GM18520 (cell line): ENCODE measurements around the gene NECTIN4.

Source experiments
- ATAC-seq: cut with Tn5 transposase; IDR thresholded peaks from one replicate; pipeline ENCODE4 v1.9.1; 2021; ENCODE audit not compliant: unreplicated experiment

The NECTIN4 gene

GRCh38 chr1:161113915-161114314 lies 24.6 kb upstream of the NECTIN4 start:
- no peak for ATAC-seq

DNA sequence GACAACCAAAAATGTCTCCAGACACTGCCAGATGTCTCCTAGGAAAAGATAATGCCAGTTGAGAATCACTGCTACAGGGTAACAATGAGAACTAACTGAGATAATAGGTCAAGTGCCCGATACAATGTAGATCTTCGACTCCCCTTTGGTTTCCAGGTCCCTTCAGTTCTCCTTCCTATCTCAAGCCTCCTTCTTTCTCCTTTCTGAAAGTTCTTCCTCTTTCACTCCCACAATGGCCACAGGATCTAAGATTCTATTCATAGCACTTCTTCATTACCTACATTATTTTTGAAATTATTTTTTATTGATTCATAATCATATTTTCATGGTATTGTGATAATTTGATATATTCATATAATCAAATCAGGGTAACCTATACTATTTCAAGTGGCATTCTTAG lies 22.2 kb upstream of the NECTIN4 start:
- no peak for ATAC-seq

DNA sequence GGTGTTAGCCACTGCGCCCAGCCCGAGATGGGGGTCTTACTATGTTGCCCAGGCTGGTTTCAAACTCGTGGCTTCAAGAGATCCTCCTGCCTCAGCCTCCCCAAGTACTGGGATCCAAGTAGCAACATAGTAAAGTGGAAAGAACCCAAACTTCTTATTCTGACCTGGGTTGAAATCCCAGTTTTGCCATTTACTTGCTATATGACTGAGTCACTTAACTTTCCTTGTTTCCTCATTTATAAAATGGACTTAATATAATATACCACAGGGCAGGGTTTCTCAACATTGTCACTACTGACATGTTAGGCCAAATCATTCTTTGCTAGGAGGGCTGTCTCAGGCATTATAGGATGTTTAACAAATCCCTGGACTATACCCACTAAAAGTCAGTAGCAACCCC lies 21.8 kb upstream of the NECTIN4 start:
- no peak for ATAC-seq

- no peak for ATAC-seq
These were observed 17.1 kb upstream of the NECTIN4 start for GRCh38 chr1:161106431-161106830.

DNA sequence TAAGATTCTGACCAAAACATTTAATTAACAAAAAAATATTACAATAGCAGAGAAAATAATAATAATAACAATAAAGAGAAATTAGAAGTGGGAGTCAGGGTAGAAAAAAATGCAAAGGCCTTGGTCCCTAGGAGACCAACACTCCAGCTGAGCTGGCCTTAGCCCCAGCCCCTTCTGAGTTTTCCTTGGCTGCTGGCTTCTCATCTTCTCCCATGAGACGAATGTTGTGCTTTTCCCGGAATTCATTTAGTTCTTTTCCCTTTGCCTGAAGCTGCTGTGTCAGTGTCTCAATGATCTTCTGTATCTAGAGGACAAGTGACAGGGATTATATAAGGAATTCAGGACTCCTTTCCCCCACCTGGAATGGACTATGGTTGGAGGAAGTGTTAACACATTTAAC lies 11.2 kb upstream of the NECTIN4 start:
- ATAC-seq, result no peak

DNA sequence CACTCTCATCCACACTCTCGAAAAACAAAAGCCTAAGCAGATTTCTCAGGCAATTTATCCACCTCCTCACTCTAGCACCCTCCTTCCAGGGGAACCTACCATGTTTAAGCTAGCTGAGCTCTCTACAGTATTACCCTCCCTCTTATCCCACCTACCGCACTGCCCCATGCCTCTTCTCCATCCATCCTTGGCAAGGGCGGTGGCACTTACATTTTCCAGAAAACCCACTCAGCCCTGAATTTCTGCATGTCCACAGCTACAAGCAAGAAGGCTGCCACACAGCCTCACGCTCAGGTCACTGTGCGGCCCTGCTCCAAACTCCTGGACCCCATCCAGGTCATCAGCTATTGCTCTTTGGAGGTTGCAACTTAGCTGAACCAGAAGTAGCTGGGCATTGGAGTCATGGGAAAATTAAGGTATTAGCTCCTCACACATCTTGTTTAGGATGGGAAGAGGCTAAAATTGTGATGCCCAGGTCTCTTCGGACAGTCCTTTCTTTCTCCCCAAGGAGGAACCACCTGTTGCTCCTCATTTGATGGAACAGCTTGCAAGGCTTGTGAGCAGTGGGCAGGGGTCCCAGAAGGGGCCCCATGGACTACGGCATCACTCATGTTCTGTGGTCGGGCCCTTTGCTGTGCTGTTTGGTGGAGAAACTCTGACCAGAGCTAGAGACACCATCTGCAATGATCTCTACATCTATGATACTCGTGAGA lies 9.9 kb upstream of the NECTIN4 start:
- ATAC-seq, result no peak

DNA sequence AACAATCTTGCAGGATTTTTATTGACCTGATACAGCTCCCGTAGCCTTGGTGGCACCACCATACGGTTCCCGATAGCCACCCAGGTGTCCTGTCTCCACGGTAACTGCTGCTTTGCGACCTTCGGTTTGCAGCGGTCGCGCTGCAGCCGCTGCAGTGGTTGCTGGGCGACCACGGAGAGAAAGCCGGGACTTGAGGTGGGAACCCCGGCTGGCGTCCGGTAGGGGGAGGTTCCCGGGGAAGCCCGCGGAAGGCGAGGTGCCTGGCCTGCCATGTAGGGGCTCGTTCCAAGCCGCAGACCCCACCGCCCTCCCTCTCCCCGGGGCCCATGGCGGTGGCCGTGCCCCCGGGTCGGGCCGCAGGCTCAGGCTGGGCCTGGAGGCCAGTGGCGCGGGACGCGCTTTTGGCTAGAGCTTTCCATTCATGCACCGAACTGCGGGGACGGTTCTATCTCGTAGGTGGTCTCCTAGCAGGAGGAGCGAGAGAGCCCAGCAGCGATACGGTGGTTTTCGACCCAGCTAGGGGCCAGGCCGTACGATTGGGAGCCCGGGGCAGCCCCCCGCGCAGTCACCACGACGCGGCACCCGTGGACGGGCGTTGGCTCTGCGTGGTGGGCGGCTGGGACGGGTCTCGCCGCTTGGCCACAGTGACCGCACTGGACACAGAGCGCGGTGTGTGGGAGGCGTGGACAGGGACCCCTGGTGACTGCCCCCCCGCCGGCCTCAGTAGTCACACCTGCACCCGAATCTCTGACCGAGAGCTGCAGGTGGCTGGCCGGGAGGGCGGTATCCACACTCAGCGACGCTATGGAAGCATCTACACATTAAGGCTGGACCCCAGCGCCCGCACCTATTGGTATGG lies 9.1 kb upstream of the NECTIN4 start, which contains the start of gene KLHDC9:
KLHDC9 (plus strand) TSS at position 152 of the 859 bp plus-strand sequence; CDS start at position 327, 175 bp downstream.
- ATAC-seq, result peak; percentile 78

DNA sequence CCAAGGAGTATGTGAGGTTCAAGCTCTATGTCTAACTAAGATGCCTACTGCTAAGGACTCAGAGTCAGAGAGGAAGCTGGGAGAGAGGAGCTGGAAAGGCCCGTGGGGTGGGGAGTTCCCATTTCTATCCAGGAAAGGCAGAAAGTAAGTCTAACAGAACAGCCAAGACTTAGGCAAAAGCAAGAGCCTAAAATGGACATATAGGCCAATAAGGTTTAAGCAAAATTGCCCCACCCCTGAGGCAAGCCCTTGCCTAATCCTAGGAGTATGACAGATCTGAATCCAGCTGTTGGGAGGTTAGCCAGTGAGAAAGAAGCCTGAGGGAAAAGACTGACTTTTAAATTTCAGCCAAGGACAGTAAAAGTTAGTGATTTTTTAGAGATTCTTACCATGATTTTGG lies 7.2 kb upstream of the NECTIN4 start:
- no peak for ATAC-seq

GRCh38 chr1:161096015-161096414 lies 6.7 kb upstream of the NECTIN4 start:
- ATAC-seq, result no peak

DNA sequence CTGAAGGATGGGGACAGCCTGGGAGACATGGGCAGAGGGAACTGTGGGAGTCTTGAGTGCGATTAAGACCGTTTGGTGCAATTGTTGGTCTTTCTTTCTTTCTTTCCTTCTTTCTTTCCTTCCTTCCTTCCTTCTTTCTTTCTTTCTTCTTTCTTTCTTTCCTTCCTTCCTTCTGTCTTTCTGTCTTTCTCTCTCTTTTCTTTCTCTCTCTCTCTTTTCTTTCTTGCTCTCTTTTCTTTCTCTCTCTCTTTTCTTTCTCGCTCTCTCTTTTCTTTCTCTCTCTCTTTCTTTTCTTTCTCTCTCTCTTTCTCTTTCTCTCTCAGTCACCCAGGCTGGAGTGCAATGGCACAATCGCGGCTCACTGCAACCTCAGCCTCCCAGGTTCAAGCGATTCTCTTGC lies 5.9 kb upstream of the NECTIN4 start:
- ATAC-seq, result no peak

DNA sequence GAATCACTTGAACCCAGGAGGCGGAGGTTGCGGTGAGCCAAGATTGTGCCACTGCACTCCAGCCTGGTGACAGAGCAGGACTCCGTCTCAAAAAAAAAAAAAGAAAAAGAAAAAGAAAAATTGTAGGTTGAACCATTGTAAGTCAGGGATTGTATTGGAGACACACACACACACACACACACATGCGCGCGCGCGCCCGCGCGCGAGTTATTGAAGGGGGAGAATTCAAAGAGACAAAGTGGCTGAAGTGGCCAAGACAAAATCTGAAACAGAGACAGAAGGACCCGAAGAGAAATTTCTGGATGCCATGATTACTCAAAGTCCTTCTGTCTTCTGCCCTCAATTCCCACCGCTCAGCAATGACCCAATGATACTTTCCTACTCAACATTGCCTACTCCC lies 5.1 kb upstream of the NECTIN4 start:
- ATAC-seq, result no peak

DNA sequence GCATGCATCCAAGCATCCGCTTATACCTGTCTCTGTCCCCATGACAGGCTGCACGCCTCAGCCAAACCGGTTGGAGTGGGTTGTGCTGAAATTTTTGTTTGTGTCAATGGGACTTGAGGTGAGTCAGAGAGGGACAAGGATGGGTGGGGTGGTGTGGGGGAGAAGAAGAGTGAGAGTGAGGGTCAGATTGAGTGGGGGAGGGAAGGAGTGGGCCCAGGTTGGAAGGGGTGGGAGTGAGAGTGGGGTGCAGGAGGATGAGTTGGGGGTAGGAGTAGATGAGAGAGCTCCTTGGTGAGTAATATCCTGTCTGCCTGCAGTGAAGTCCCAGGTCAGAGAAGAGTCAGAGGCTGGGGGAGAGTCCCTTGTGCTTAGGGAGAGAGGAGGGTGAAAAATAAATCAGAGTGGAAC lies 3.3 kb upstream of the NECTIN4 start:
- ATAC-seq, result no peak

DNA sequence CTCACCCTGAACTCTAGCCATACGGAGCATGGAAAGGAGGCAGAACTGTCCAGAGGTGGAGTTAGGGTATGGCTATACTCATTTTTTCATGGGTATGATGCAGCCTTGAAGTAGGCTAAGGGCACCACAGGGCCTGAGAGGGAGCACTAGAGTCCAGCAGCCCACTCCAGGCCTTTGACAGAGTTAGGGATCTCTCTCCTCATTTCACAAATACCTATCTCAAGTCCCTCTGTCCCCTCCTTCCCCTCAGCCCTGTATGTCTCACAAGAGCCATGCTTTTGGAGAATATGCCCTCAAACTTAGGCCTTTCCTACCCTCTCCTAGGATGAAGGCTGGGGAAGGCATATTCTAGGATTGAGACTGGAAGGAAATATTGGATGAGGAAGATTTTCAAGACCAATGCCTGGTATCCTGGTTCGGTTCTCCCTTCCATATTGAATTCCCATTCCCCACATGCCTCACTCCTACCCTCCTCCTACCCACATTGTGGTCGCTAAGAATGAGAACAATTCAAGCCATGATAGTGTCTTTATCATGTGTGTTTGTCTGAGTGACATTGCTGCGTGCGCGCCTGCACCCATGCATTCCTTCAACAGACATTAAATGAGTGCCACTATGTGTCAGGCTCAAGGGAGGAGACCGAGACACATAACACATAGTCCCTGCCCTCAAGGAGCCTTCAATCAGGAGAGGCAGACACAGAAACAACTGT lies 2.6 kb upstream of the NECTIN4 start:
- ATAC-seq, result no peak

GRCh38 chr1:161091093-161091492 lies 1.7 kb upstream of the NECTIN4 start:
- ATAC-seq, result no peak

GRCh38 chr1:161090617-161091016 lies 1.3 kb upstream of the NECTIN4 start:
- no peak for ATAC-seq

GRCh38 chr1:161089938-161090337 lies 580 bp upstream of the NECTIN4 start:
- ATAC-seq, result no peak

DNA sequence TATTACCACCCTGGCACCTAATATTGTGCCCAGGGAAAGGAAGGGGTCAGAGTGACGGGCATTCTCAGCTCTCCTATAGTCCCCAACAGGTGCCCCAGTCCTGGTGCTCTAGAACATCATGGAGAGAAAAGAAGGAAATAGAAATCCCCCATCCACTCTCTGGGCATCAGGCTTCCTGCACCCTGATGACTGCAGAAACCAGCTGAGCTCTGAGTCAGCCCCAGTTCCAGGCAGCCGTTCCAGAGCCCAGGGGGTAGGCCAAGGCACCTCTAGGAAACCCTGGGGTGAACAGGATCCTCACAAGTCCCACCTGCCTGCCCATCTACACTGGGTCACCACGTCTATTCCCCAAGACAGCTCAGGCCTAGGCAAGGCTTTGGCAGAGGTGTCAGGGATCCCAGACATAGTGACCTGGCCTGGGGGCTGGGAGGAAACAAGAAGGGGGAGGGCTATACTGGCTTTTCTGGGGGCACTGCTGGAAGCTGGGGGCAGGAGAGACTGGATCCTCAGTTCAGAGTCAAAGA lies 709 bp downstream of the NECTIN4 start:
- no peak for ATAC-seq

GRCh38 chr1:161086457-161086856 lies 2.9 kb downstream of the NECTIN4 start:
- ATAC-seq, result no peak

DNA sequence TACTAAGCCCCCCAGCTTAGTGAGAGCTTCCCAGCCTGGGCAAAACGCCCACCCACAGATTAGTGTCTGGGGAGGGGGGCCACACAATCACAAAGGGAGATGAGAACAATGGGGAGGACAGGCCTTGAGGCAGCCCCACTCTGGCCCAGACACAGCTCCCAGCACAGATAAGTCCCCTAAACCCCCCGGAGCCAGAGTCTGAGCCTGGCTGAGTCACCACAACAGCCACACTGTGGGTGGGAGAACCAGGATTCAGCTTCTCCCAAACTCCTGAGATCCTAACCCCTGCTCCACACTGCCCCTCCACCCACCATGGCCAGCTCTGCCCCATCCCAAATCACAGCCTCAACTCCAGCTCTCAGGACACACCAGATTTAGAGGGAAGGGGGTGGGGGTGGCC lies 4.2 kb downstream of the NECTIN4 start:
- no peak for ATAC-seq

DNA sequence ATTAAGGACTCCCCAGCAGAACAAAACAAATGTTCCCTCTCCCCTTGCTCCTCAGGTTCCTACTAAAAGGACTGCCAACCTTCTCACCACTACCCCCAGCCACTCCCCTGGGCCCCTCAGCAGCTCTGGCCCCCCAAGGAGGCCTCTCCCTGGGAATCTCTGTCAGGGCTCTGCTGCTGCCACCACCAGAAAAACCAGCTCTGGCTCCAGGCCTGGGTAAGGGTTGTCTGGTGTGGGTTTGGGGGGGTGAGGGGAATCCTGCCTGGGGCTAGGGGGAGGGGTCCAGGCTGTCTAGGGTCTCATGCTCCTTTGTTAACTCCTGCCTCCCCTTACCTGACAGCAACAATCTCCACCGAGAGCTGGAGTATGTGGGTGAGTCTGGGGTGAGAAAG lies 4.8 kb downstream of the NECTIN4 start:
- ATAC-seq, result no peak
